HepG2 (cell line): ENCODE results near the gene SPTBN4. TPM values are rescaled to one million over a fixed set of nuclear protein-coding genes. Genes with fewer than 3 reads are reported as not detected.

Experiments used
- ATAC-seq: fragments of 200-7000 bp; cut with Tn5 transposase; 3 replicates; pipeline ENCODE4 v1.9.1; 2020; ENCODE audit warnings: mild to moderate bottlenecking, moderate library complexity
- BruUV-seq: library from RNA; stranded (reverse); fragments of 400-500 nt; replicated peaks from 2 replicates; lab custom pipeline; 2021; lab: Mats Ljungman, UMichigan
- CTCF ChIA-PET: fragments of 300-600 bp; formaldehyde crosslinking; extraction: SDS; loops from one replicate; lab custom pipeline; 2021; ENCODE audit warnings: low total read pairs, inconsistent platforms, low intra/inter-chr PET ratio; lab: Yijun Ruan, JAX
- POLR2A ChIA-PET: fragments of 350-600 bp; sonication (Branson Sonifier 250); formaldehyde crosslinking; loops from one replicate; lab custom pipeline; 2020; ENCODE audit warnings: antibody characterized with exemption, inconsistent platforms; lab: Yijun Ruan, JAX
- DNase-seq: peaks from one replicate; pipeline ENCODE4 v3.0.0-alpha.2; 2015; ENCODE audit warnings: low spot score
- FAIRE-seq: peaks from 3 replicates; lab custom pipeline; 2011; peaks lifted over from hg19 to GRCh38; lab: Jason Lieb, UNC
- H2AFZ ChIP-seq: one replicate; pipeline ENCODE4 v1.6.1; 2011; ENCODE audit warnings: low read length, inconsistent platforms
- H3K27ac ChIP-seq: fragments of 300-600 bp; 3 replicates; pipeline ENCODE4 v1.8.0; 2011; ENCODE audit warnings: mixed run types, mild to moderate bottlenecking, mixed read lengths, low read length, inconsistent platforms; ENCODE audit not compliant: insufficient read depth; ENCODE audit errors: extremely low read length
- H3K27me3 ChIP-seq, 2 experiments: fragments of 200-600 bp in 1 of 2; 2 replicates in 1 of 2; 3 replicates in 1 of 2; pipeline versions ENCODE4 v1.6.0 to v1.8.0; 2011; ENCODE audit warnings: low read length in 2 of 2, mild to moderate bottlenecking in 2 of 2, moderate library complexity in 2 of 2, inconsistent platforms in 1 of 2; ENCODE audit not compliant: insufficient read depth in 2 of 2, control insufficient read depth in 1 of 2
- H3K36me3 ChIP-seq, 2 experiments: fragments of 200-600 bp in 1 of 2; replicated peaks in 1 of 2; 2 replicates in 1 of 2; 3 replicates in 1 of 2; pipeline versions ENCODE4 v1.5.1 to v1.8.0; 2011; ENCODE audit warnings: low read length in 2 of 2, inconsistent platforms in 1 of 2; ENCODE audit not compliant: insufficient read depth in 2 of 2, control insufficient read depth in 1 of 2
- H3K4me1 ChIP-seq: 2 replicates; pipeline ENCODE4 v1.5.1; 2012; ENCODE audit warnings: low read length, inconsistent platforms; ENCODE audit not compliant: insufficient read depth
- H3K4me2 ChIP-seq: 2 replicates; pipeline ENCODE4 v1.6.0; 2011; ENCODE audit warnings: low read depth, low read length, inconsistent platforms
- H3K4me3 ChIP-seq, 3 experiments: fragments of 200-600 bp in 1 of 3; sonication (generic), shearing (Covaris generic) in 1 of 3; replicated peaks in 1 of 3; 2 replicates each; pipeline ENCODE4 v1.5.1; 2011 to 2016; ENCODE audit warnings: low read length in 3 of 3, inconsistent platforms in 2 of 3, low read depth in 2 of 3, mild to moderate bottlenecking in 2 of 3, control low read depth in 1 of 3, mixed read lengths in 1 of 3; ENCODE audit not compliant: insufficient read depth in 1 of 3
- H3K79me2 ChIP-seq: one replicate; pipeline ENCODE4 v1.6.1; 2011; ENCODE audit warnings: low read length, inconsistent platforms; ENCODE audit not compliant: insufficient read depth
- H3K9ac ChIP-seq: 2 replicates; pipeline ENCODE4 v1.6.0; 2011; ENCODE audit warnings: mild to moderate bottlenecking, low read depth, low read length, inconsistent platforms; ENCODE audit not compliant: insufficient read depth
- H3K9me3 ChIP-seq: 2 replicates; pipeline ENCODE4 v1.5.1; 2012; ENCODE audit warnings: mild to moderate bottlenecking, low read length
- H4K20me1 ChIP-seq: 2 replicates; pipeline ENCODE4 v1.6.0; 2011; ENCODE audit warnings: inconsistent platforms, mild to moderate bottlenecking, low read length, moderate library complexity; ENCODE audit not compliant: insufficient read depth
- MAZ ChIP-seq, 2 experiments: sonication (generic) in 1 of 2; formaldehyde crosslinking in 1 of 2; IDR thresholded peaks; 2 replicates each; pipeline versions ENCODE4 v1.5.0 to v1.6.1; 2012 to 2020; ENCODE audit warnings: low read depth in 2 of 2, mild to moderate bottlenecking in 2 of 2, borderline replicate concordance in 1 of 2, improper control_type of control experiment in 1 of 2, low read length in 1 of 2, missing genetic modification reagents in 1 of 2, moderate library complexity in 1 of 2
- SRF ChIP-seq: IDR thresholded peaks from 2 replicates; pipeline ENCODE4 v1.6.1; 2011; ENCODE audit warnings: mild to moderate bottlenecking, low read depth, low read length, moderate library complexity
- ZNF121 ChIP-seq: sonication (generic); formaldehyde crosslinking; IDR thresholded peaks from 2 replicates; pipeline ENCODE4 v1.5.0; 2020; ENCODE audit warnings: mild to moderate bottlenecking, missing genetic modification reagents
- ZNF143 ChIP-seq: sonication (generic); formaldehyde crosslinking; IDR thresholded peaks from 2 replicates; pipeline ENCODE4 v1.4.0; 2020; ENCODE audit warnings: missing genetic modification reagents
- ZNF543 ChIP-seq: sonication (generic); formaldehyde crosslinking; IDR thresholded peaks from 2 replicates; pipeline ENCODE4 v1.4.0; 2020; ENCODE audit warnings: mild to moderate bottlenecking, missing genetic modification reagents
- ZNF564 ChIP-seq: sonication (generic); formaldehyde crosslinking; IDR thresholded peaks from 2 replicates; pipeline ENCODE4 v1.8.1; 2023; ENCODE audit warnings: mild to moderate bottlenecking, missing genetic modification reagents
- ZNF772 ChIP-seq: sonication (generic); formaldehyde crosslinking; IDR thresholded peaks from 2 replicates; pipeline ENCODE4 v1.5.0; 2020; ENCODE audit warnings: mild to moderate bottlenecking, missing genetic modification reagents
- WGBS: methylation state at CpG from one replicate; pipeline ENCODE4 v1.1.6; 2017; ENCODE audit warnings: low lambda C conversion rate; 5-methylcytosine and 5-hydroxymethylcytosine counted together
- in situ Hi-C: cut with HindIII; loops from 2 replicates; pipeline ENCODE4 v1.10.0; 2017; ENCODE audit warnings: low pct_unique_long_range_greater_than_20kb; ENCODE audit not compliant: extremely low pct_ligation_motif_present
- intact Hi-C: fragments of 100-400 bp; cut with micrococcal nuclease; formaldehyde crosslinking; loops from one replicate; pipeline ENCODE4 v1.10.0; 2022; ENCODE audit not compliant: unreplicated experiment
- polyA plus RNA-seq, 8 experiments: library from polyadenylated mRNA; depleted of rRNA in 3 of 8; stranded (reverse) in 7 of 8; unstranded in 1 of 8; fragments of >200 nt; fragmentation: Illumina TruSeq in 4 of 8; extraction: Trizol in 4 of 8; gene quantifications; 2 replicates each; pipeline versions ENCODE4 v1.2.1 to v1.2.3, GENCODE V29; 2011 to 2016; ENCODE audit warnings: low read depth in 4 of 8, missing spikeins in 1 of 8, mixed read lengths in 1 of 8; ENCODE audit not compliant: insufficient read depth in 1 of 8
- total RNA-seq, 5 experiments: library from RNA; depleted of rRNA; stranded (reverse); fragments of >200 nt; fragmentation: Illumina TruSeq; extraction: Trizol; gene quantifications; 2 replicates each; pipeline ENCODE4 v1.2.3, GENCODE V29; 2016; ENCODE audit warnings: low read depth in 1 of 5
- TF ChIP-seq, protein P1 (sequence below): sonication (generic); formaldehyde crosslinking; IDR thresholded peaks from 2 replicates; pipeline ENCODE4 v1.5.0; 2020; ENCODE audit warnings: mild to moderate bottlenecking, missing genetic modification reagents

Gene SPTBN4
- total and polyA plus RNA-seq, 2 of the 13 experiments (the other 11 are each of a cell fraction or from before 2014, with no cell fraction given), result 0.11 TPM

DNA sequence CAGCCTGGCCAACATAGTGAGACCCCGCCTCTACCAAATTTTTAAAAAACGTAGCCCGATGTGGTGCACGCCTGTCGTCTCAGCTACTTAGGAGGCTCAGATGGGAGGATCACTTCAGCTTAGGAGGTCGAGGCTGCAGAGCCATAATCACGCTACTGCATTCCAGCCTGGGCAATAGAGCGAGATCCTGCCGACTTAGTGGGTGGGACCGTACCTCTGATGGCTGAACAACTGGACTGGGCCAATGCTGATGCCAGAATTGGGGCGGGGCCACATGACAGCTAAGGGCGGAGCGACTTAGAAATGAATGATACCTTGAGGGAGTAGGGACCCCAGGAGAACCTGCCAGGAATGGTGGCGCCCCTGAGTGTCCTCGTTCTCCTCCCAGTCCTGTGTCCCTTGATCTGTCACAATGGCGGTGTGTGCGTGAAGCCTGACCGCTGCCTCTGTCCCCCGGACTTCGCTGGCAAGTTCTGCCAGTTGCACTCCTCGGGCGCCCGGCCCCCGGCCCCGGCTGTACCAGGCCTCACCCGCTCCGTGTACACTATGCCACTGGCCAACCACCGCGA, 137.9 kb downstream of the SPTBN4 start:
- no TSS peak for BruUV-seq
- Histone ChIP-seq H3K4me2 (peak overlapping the region; percentile 84), H3K4me3 (peak overlapping the region; percentile 43 to 77 (median 55); a peak in 3 of 6 replicates), H3K9me3 (no peaks in the 10 kb centered on the region), H3K4me1 (peaks cover 80% of the 10 kb centered on the region), H2AFZ (no peak overlapping the region), H3K27ac (no peak overlapping the region), H3K36me3 (no peaks in the 10 kb centered on the region), H3K27me3 (peaks cover 2 to 61% of the 10 kb centered on the region in 2 experiments; a peak in 4 of 5 replicates), H3K79me2 (no peaks in the 10 kb centered on the region), H4K20me1 (no peaks in the 10 kb centered on the region; the same call in 1 of the 2 replicates), H3K9ac (no peak overlapping the region)
- ATAC-seq (no peak), FAIRE-seq (no peak), DNase-seq (no peak)
- ChIA-PET POLR2A (interaction anchor here (1.0 to 2.7 kb wide), 6 partner anchors 10 to 227 kb away, joined by 3 to 9 read pairs (median 3); partner anchors contain the start of gene SERTAD1), CTCF (interaction anchor here (6.8 kb wide), 1 partner anchor 30 kb away, joined by 37 read pairs; no protein-coding TSS in a partner anchor)
- TF ChIP-seq, protein P1, sequence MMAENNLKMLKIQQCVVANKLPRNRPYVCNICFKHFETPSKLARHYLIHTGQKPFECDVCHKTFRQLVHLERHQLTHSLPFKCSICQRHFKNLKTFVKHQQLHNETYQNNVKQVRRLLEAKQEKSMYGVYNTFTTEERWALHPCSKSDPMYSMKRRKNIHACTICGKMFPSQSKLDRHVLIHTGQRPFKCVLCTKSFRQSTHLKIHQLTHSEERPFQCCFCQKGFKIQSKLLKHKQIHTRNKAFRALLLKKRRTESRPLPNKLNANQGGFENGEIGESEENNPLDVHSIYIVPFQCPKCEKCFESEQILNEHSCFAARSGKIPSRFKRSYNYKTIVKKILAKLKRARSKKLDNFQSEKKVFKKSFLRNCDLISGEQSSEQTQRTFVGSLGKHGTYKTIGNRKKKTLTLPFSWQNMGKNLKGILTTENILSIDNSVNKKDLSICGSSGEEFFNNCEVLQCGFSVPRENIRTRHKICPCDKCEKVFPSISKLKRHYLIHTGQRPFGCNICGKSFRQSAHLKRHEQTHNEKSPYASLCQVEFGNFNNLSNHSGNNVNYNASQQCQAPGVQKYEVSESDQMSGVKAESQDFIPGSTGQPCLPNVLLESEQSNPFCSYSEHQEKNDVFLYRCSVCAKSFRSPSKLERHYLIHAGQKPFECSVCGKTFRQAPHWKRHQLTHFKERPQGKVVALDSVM (CRISPR knock-in tag), result peak; percentile 83
- no peak for TF ChIP-seq SRF
- no peak for TF ChIP-seq MAZ (IDR thresholded peaks at IDR 0.05; ENCODE audit: borderline replicate concordance, low read depth, low read length)
- 0 out of 2 replicates have a peak, but pooled peaks have one; percentile 5 for TF ChIP-seq MAZ (CRISPR knock-in tag; IDR thresholded peaks at IDR 0.05; ENCODE audit: low read depth)
- peak; percentile 91 for TF ChIP-seq ZNF121
- TF ChIP-seq ZNF564 (CRISPR knock-in tag), result 0 out of 2 replicates have a peak, but pooled peaks have one; percentile 5
- TF ChIP-seq ZNF143, result no peak
- 0 out of 2 replicates have a peak, but pooled peaks have one; percentile 9 for TF ChIP-seq ZNF772 (CRISPR knock-in tag)
- TF ChIP-seq ZNF543 (CRISPR knock-in tag), result 0 out of 2 replicates have a peak, but pooled peaks have one; percentile 5
- in situ Hi-C loops, result loop anchor here (5.0 kb wide), 1 partner anchor 72 kb away; no protein-coding TSS in a partner anchor
- 45% methylated on average over 7 of the region's 29 CpGs for WGBS
- intact Hi-C loops, result no loop called here
